Stimulated activated CD8-positive, alpha-beta memory T cell treated with anti-CD3 and anti-CD28 coated beads, Interleukin-2, amount 100 ng/mL, for 1 hour (primary cell): ENCODE data around the gene OR1D2.
A peak's percentile ranks its signal among the peaks of the same experiment; 100 is the strongest.
"Not testable (repeated sequence)": the region's sequence is repeated elsewhere in the genome, so short reads cannot be mapped to it uniquely, and the experiment has no call there.

Source experiments
- DNase-seq, 2 donors: peaks; one replicate each; pipeline ENCODE4 v3.0.0-alpha.2; 2020; ENCODE audit warnings: low read depth in 2 of 2

The OR1D2 gene

GRCh38 chr17:3104322-3104721 is at the start of gene OR1D2:
OR1D2 (minus strand) TSS chr17:3104422; CDS start chr17:3092996, 11,426 bp downstream.
- no peak for DNase-seq

- not testable (repeated sequence) for DNase-seq
Measured at GRCh38 chr17:3137494-3137893, 33.3 kb upstream of the OR1D2 start.

- no peak for DNase-seq
Measured at GRCh38 chr17:3127451-3127850, 23.2 kb upstream of the OR1D2 start, which contains the start of gene OR1G1. OR1G1 (minus strand) TSS chr17:3127551; CDS start chr17:3127551, 0 bp downstream.

GRCh38 chr17:3073850-3074249 is 30.4 kb downstream of the OR1D2 start:
- not testable (repeated sequence) for DNase-seq

GRCh38 chr17:3065192-3065591 is 39.0 kb downstream of the OR1D2 start:
- not testable (repeated sequence) for DNase-seq

GRCh38 chr17:3063507-3063906 is 40.7 kb downstream of the OR1D2 start, which contains the start of gene OR1D5:
OR1D5 (minus strand) TSS chr17:3063607; CDS start chr17:3063607, 0 bp downstream.
- DNase-seq, result not testable (repeated sequence)

GRCh38 chr17:3062824-3063377 is 41.3 kb downstream of the OR1D2 start:
- DNase-seq, result not testable (repeated sequence)

- DNase-seq, result not testable (repeated sequence)
Measured at GRCh38 chr17:3054868-3055267, 49.4 kb downstream of the OR1D2 start.

GRCh38 chr17:3049705-3050295 is 54.4 kb downstream of the OR1D2 start:
- no peak for DNase-seq

GRCh38 chr17:3048727-3049471 is 55.3 kb downstream of the OR1D2 start:
- peak; percentile 76 to 82 for DNase-seq

GRCh38 chr17:3046753-3047152 is 57.5 kb downstream of the OR1D2 start:
- DNase-seq, result no peak

- no peak for DNase-seq
Measured at GRCh38 chr17:3043737-3044365, 60.4 kb downstream of the OR1D2 start.

GRCh38 chr17:3040882-3041281 is 63.3 kb downstream of the OR1D2 start:
- no peak for DNase-seq

GRCh38 chr17:3039736-3040135 is 64.5 kb downstream of the OR1D2 start:
- DNase-seq, result no peak

- no peak for DNase-seq
Measured at GRCh38 chr17:3038941-3039340, 65.3 kb downstream of the OR1D2 start.
